HEK293 (cell line): ENCODE data around the gene YARS1.

Experiments
- CTCF ChIA-PET: fragments of 350-600 bp; formaldehyde crosslinking; extraction: SDS; loops from one replicate; lab custom pipeline; 2021; ENCODE audit warnings: antibody characterized with exemption; lab: Yijun Ruan, JAX
- POLR2A ChIA-PET: fragments of 300-600 bp; formaldehyde crosslinking; extraction: SDS; loops from one replicate; lab custom pipeline; 2020; ENCODE audit warnings: antibody characterized with exemption, inconsistent platforms; lab: Yijun Ruan, JAX
- H3K27ac ChIP-seq: fragments of 200-500 bp; sonication (Bioruptor generic); 2 replicates; pipeline ENCODE4 v1.5.1; 2014; ENCODE audit warnings: low read depth, low read length, control low read depth, inconsistent platforms; ENCODE audit errors: extremely low read depth
- H3K36me3 ChIP-seq, 2 experiments: fragments of 200-500 bp in 1 of 2; sonication (Bioruptor generic) in 1 of 2; 1 replicate in 1 of 2; 2 replicates in 1 of 2; pipeline ENCODE4 v1.5.1; 2014 to 2017; ENCODE audit warnings: inconsistent platforms in 2 of 2, low read length in 2 of 2; ENCODE audit not compliant: control insufficient read depth in 2 of 2, insufficient read depth in 1 of 2
- H3K4me1 ChIP-seq: fragments of 200-500 bp; sonication (Bioruptor generic); 2 replicates; pipeline ENCODE4 v1.5.1; 2014; ENCODE audit warnings: mild to moderate bottlenecking, low read length, inconsistent platforms; ENCODE audit not compliant: control insufficient read depth, insufficient read depth
- H3K4me3 ChIP-seq: 2 replicates; pipeline ENCODE4 v1.5.1; 2011; ENCODE audit warnings: low read depth, mild to moderate bottlenecking, control low read depth, low read length, moderate library complexity
- H3K9me3 ChIP-seq: fragments of 200-500 bp; sonication (Bioruptor generic); 2 replicates; pipeline ENCODE4 v1.5.1; 2014; ENCODE audit warnings: low read depth, low read length, inconsistent platforms; ENCODE audit not compliant: control insufficient read depth, insufficient read depth
- GFI1B ChIP-seq: fragments of 450-650 bp; formaldehyde crosslinking; IDR thresholded peaks from 2 replicates; pipeline ENCODE4 v1.5.1; 2016; ENCODE audit warnings: missing biosample characterization, missing genetic modification characterization
- GLIS1 ChIP-seq: fragments of 450-650 bp; formaldehyde crosslinking; IDR thresholded peaks from 2 replicates; pipeline ENCODE4 v1.5.1; 2016; ENCODE audit warnings: missing biosample characterization, missing genetic modification characterization
- OVOL3 ChIP-seq: fragments of 450-650 bp; formaldehyde crosslinking; IDR thresholded peaks from 2 replicates; pipeline ENCODE4 v1.5.1; 2016; ENCODE audit warnings: missing biosample characterization, missing genetic modification characterization
- RBAK ChIP-seq: fragments of 450-650 bp; formaldehyde crosslinking; IDR thresholded peaks from 2 replicates; pipeline ENCODE4 v1.5.1; 2016; ENCODE audit warnings: missing biosample characterization, missing genetic modification characterization
- SCRT1 ChIP-seq: fragments of 450-650 bp; formaldehyde crosslinking; IDR thresholded peaks from 2 replicates; pipeline ENCODE4 v1.5.1; 2016; ENCODE audit warnings: missing biosample characterization, missing genetic modification characterization, borderline replicate concordance
- ZBTB44 ChIP-seq: fragments of 450-650 bp; IDR thresholded peaks from 2 replicates; pipeline ENCODE4 v1.5.1; 2018; ENCODE audit warnings: missing biosample characterization, mild to moderate bottlenecking, missing genetic modification characterization
- ZNF121 ChIP-seq: fragments of 450-650 bp; formaldehyde crosslinking; IDR thresholded peaks from 2 replicates; pipeline ENCODE4 v1.5.1; 2016; ENCODE audit warnings: missing biosample characterization, missing genetic modification characterization
- ZNF221 ChIP-seq: fragments of 450-650 bp; formaldehyde crosslinking; IDR thresholded peaks from 2 replicates; pipeline ENCODE4 v1.5.1; 2017; ENCODE audit warnings: missing biosample characterization, missing genetic modification characterization, borderline replicate concordance
- ZNF366 ChIP-seq: fragments of 450-650 bp; formaldehyde crosslinking; conservative IDR thresholded peaks from 2 replicates; pipeline ENCODE4 v1.5.1; 2016; ENCODE audit warnings: missing biosample characterization, missing genetic modification characterization
- ZNF433 ChIP-seq: fragments of 450-650 bp; formaldehyde crosslinking; IDR thresholded peaks from 2 replicates; pipeline ENCODE4 v1.5.1; 2016; ENCODE audit warnings: missing biosample characterization, missing genetic modification characterization, low read depth
- ZNF473 ChIP-seq: fragments of 450-650 bp; formaldehyde crosslinking; IDR thresholded peaks from 2 replicates; pipeline ENCODE4 v1.5.1; 2017; ENCODE audit warnings: missing biosample characterization, missing genetic modification characterization
- ZNF624 ChIP-seq: fragments of 450-650 bp; formaldehyde crosslinking; IDR thresholded peaks from 2 replicates; pipeline ENCODE4 v1.5.1; 2017; ENCODE audit warnings: missing biosample characterization, missing genetic modification characterization
- ZNF670 ChIP-seq: fragments of 450-650 bp; formaldehyde crosslinking; IDR thresholded peaks from 2 replicates; pipeline ENCODE4 v1.5.1; 2016; ENCODE audit warnings: missing biosample characterization, missing genetic modification characterization, low read depth
- ZNF677 ChIP-seq: fragments of 450-650 bp; IDR thresholded peaks from 2 replicates; pipeline ENCODE4 v1.5.0; 2018; ENCODE audit warnings: missing biosample characterization, mild to moderate bottlenecking, missing genetic modification characterization, moderate library complexity
- ZNF747 ChIP-seq: fragments of 450-650 bp; formaldehyde crosslinking; IDR thresholded peaks from 2 replicates; pipeline ENCODE4 v1.5.1; 2016; ENCODE audit warnings: missing biosample characterization, missing genetic modification characterization
- TF ChIP-seq, protein P1 (sequence below): fragments of 450-650 bp; formaldehyde crosslinking; IDR thresholded peaks from 2 replicates; pipeline ENCODE4 v1.5.1; 2016; ENCODE audit warnings: missing biosample characterization, missing genetic modification characterization
- TF ChIP-seq, protein P2 (sequence below): fragments of 450-650 bp; formaldehyde crosslinking; IDR thresholded peaks from 2 replicates; pipeline ENCODE4 v1.5.1; 2016; ENCODE audit warnings: missing biosample characterization, missing genetic modification characterization
- TF ChIP-seq, protein P3 (sequence below): fragments of 450-650 bp; formaldehyde crosslinking; IDR thresholded peaks from 2 replicates; pipeline ENCODE4 v1.5.1; 2016; ENCODE audit warnings: missing biosample characterization, missing genetic modification characterization, low read depth
- TF ChIP-seq, protein P4 (sequence below): fragments of 450-650 bp; formaldehyde crosslinking; IDR thresholded peaks from 2 replicates; pipeline ENCODE4 v1.5.1; 2016; ENCODE audit warnings: missing biosample characterization, missing genetic modification characterization

The YARS1 gene

GRCh38 chr1:32825181-32825580 lies 8.0 kb upstream of the YARS1 start (continued):
- TF ChIP-seq, protein P1, sequence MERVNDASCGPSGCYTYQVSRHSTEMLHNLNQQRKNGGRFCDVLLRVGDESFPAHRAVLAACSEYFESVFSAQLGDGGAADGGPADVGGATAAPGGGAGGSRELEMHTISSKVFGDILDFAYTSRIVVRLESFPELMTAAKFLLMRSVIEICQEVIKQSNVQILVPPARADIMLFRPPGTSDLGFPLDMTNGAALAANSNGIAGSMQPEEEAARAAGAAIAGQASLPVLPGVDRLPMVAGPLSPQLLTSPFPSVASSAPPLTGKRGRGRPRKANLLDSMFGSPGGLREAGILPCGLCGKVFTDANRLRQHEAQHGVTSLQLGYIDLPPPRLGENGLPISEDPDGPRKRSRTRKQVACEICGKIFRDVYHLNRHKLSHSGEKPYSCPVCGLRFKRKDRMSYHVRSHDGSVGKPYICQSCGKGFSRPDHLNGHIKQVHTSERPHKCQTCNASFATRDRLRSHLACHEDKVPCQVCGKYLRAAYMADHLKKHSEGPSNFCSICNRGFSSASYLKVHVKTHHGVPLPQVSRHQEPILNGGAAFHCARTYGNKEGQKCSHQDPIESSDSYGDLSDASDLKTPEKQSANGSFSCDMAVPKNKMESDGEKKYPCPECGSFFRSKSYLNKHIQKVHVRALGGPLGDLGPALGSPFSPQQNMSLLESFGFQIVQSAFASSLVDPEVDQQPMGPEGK (tag by site-specific recombination), result no peak

GRCh38 chr1:32818804-32819541 lies 1.8 kb upstream of the YARS1 start:
- TF ChIP-seq ZNF366 (tag by site-specific recombination), result 0 out of 2 replicates have a peak, but pooled peaks have one; percentile 10
- TF ChIP-seq ZNF121 (tag by site-specific recombination), result peak; percentile 42; the same call in 1 of the 2 replicates
- TF ChIP-seq ZNF677 (tag by site-specific recombination), result no peak
- H3K9me3 ChIP-seq, result no peaks in the 10 kb centered on the region
- CTCF ChIA-PET, result interaction anchor here (0.6 to 0.9 kb wide), 2 partner anchors 58 to 301 kb away, joined by 3 read pairs; no protein-coding TSS in a partner anchor
- H3K27ac ChIP-seq, result peak overlapping the region; percentile 98; the same call in 1 of the 2 replicates
- POLR2A ChIA-PET, result interaction anchor here (0.7 kb wide), 1 partner anchor 132 kb away, joined by 3 read pairs; no protein-coding TSS in a partner anchor
- H3K4me3 ChIP-seq, result peak overlapping the region; percentile 99
- no peaks in the 10 kb centered on the region for H3K4me1 ChIP-seq
- H3K36me3 ChIP-seq, result peaks cover 4 to 6% of the 10 kb centered on the region in 2 experiments; a peak in 2 of 3 replicates

DNA sequence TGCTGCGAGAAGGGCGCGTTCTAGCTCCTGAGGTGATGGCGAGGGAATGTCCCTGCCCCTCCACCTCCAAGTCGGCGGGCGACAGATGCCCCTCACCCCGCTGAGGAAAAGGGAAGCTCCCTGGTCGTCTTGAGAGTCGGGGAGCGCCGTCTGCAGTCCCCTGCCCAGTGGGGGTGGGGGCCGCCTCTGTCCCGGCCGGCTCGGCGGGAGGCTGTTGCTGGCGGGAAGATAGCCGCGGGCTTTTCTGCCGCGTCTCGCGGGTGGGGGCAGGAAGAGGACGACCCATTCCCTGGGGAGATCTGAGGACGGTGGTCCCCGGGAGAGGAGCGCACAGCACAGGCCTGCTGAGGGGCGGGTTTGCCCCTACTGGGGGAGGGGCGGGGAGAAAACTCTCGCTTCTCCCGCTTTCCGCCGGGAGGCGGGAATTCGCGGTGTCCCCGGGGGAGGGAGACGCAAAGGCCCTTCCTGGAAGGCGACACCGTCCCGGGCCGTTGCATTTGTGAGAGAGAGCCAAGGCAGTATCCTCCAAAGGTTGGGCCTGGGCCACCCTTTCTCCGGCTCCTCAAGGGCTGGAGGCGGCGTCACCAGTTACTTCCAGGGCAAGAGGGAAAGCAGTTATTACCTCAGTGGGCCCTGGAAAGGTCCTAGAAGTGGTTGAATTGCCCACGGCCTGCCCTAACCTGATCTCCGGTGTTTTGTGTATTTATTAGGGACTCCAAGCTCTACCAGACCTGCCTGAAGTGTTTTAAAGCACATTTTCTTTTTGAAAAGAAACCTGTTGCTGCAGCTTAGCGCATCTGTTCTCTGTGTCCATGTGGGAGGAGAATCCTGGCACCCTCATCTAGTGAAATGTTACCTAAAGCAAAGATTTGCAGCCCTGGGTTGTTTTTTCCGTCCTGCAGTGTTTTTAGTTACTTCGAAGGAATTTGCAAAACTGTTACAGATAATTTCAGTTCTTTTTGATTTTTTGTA lies 943 bp upstream of the YARS1 start:
- H3K36me3 ChIP-seq, result peaks cover 4 to 6% of the 10 kb centered on the region in 2 experiments; a peak in 2 of 3 replicates
- H3K4me3 ChIP-seq, result peak overlapping the region; percentile 99
- no peaks in the 10 kb centered on the region for H3K4me1 ChIP-seq
- H3K27ac ChIP-seq, result peak overlapping the region; percentile 98
- H3K9me3 ChIP-seq, result no peaks in the 10 kb centered on the region
- POLR2A ChIA-PET, result interaction anchor here (0.5 to 1.2 kb wide), 4 partner anchors 44 to 309 kb away, joined by 3 to 4 read pairs (median 3); no protein-coding TSS in a partner anchor
- CTCF ChIA-PET, result interaction anchor here (0.6 to 2.1 kb wide), 4 partner anchors 54 to 301 kb away, joined by 3 to 8 read pairs (median 3); no protein-coding TSS in a partner anchor
- TF ChIP-seq GFI1B (tag by site-specific recombination) (no peak), SCRT1 (tag by site-specific recombination) (peak; percentile 90), ZNF221 (no peak), ZNF747 (tag by site-specific recombination) (no peak), ZNF473 (tag by site-specific recombination) (no peak), ZBTB44 (tag by site-specific recombination) (peak; percentile 88), ZNF624 (0 out of 2 replicates have a peak, but pooled peaks have one; percentile 54), ZNF433 (tag by site-specific recombination) (no peak), GLIS1 (tag by site-specific recombination) (peak; percentile 97), RBAK (no peak), OVOL3 (tag by site-specific recombination) (peak; percentile 18), ZNF670 (tag by site-specific recombination) (no peak)
- TF ChIP-seq, protein P2, sequence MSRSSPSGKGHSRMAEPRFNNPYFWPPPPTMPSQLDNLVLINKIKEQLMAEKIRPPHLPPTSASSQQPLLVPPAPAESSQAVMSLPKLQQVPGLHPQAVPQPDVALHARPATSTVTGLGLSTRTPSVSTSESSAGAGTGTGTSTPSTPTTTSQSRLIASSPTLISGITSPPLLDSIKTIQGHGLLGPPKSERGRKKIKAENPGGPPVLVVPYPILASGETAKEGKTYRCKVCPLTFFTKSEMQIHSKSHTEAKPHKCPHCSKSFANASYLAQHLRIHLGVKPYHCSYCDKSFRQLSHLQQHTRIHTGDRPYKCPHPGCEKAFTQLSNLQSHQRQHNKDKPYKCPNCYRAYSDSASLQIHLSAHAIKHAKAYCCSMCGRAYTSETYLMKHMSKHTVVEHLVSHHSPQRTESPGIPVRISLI (tag by site-specific recombination), result no peak
- TF ChIP-seq, protein P3, sequence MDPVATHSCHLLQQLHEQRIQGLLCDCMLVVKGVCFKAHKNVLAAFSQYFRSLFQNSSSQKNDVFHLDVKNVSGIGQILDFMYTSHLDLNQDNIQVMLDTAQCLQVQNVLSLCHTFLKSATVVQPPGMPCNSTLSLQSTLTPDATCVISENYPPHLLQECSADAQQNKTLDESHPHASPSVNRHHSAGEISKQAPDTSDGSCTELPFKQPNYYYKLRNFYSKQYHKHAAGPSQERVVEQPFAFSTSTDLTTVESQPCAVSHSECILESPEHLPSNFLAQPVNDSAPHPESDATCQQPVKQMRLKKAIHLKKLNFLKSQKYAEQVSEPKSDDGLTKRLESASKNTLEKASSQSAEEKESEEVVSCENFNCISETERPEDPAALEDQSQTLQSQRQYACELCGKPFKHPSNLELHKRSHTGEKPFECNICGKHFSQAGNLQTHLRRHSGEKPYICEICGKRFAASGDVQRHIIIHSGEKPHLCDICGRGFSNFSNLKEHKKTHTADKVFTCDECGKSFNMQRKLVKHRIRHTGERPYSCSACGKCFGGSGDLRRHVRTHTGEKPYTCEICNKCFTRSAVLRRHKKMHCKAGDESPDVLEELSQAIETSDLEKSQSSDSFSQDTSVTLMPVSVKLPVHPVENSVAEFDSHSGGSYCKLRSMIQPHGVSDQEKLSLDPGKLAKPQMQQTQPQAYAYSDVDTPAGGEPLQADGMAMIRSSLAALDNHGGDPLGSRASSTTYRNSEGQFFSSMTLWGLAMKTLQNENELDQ (tag by site-specific recombination), result no peak
- TF ChIP-seq, protein P4, sequence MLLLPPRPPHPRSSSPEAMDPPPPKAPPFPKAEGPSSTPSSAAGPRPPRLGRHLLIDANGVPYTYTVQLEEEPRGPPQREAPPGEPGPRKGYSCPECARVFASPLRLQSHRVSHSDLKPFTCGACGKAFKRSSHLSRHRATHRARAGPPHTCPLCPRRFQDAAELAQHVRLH, result no peak
